ENCODE results near the gene CCDC178.
A peak's percentile ranks its signal among the peaks of the same experiment; 100 is the strongest.

CCDC178 gene

DNA sequence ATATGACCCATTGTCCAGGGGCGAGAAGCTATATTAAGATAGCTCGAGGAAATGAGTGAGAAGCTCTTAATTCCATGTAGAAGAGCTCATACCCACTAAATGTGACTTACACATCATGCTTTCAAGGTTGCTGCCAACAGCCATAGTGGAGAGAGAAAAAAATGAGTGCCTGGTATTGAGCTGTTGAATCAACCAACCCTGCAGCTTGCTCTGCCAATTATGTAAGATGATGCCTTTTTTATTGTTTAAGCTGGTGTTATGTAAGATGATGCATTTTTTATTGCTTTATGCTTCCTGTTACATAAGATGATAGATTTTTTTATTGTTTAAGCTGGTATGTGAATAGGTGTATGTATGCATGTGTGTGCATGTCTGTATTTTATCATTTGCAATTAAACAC lies 228.2 kb downstream of the CCDC178 start:
- TF ChIP-seq SPI1 (IDR thresholded peaks at IDR 0.05; ENCODE audit: borderline replicate concordance, low read depth) (no peak), POLR2AphosphoS5 (IDR thresholded peaks at IDR 0.05; ENCODE audit: low read depth) (no peak), GABPA (IDR thresholded peaks at IDR 0.05; ENCODE audit: low read depth) (no peak)
- TF ChIP-seq, protein P1, sequence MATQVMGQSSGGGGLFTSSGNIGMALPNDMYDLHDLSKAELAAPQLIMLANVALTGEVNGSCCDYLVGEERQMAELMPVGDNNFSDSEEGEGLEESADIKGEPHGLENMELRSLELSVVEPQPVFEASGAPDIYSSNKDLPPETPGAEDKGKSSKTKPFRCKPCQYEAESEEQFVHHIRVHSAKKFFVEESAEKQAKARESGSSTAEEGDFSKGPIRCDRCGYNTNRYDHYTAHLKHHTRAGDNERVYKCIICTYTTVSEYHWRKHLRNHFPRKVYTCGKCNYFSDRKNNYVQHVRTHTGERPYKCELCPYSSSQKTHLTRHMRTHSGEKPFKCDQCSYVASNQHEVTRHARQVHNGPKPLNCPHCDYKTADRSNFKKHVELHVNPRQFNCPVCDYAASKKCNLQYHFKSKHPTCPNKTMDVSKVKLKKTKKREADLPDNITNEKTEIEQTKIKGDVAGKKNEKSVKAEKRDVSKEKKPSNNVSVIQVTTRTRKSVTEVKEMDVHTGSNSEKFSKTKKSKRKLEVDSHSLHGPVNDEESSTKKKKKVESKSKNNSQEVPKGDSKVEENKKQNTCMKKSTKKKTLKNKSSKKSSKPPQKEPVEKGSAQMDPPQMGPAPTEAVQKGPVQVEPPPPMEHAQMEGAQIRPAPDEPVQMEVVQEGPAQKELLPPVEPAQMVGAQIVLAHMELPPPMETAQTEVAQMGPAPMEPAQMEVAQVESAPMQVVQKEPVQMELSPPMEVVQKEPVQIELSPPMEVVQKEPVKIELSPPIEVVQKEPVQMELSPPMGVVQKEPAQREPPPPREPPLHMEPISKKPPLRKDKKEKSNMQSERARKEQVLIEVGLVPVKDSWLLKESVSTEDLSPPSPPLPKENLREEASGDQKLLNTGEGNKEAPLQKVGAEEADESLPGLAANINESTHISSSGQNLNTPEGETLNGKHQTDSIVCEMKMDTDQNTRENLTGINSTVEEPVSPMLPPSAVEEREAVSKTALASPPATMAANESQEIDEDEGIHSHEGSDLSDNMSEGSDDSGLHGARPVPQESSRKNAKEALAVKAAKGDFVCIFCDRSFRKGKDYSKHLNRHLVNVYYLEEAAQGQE (IDR thresholded peaks at IDR 0.05; ENCODE audit: insufficient replicate concordance, low read depth), result no peak
- TF ChIP-seq, protein P2, sequence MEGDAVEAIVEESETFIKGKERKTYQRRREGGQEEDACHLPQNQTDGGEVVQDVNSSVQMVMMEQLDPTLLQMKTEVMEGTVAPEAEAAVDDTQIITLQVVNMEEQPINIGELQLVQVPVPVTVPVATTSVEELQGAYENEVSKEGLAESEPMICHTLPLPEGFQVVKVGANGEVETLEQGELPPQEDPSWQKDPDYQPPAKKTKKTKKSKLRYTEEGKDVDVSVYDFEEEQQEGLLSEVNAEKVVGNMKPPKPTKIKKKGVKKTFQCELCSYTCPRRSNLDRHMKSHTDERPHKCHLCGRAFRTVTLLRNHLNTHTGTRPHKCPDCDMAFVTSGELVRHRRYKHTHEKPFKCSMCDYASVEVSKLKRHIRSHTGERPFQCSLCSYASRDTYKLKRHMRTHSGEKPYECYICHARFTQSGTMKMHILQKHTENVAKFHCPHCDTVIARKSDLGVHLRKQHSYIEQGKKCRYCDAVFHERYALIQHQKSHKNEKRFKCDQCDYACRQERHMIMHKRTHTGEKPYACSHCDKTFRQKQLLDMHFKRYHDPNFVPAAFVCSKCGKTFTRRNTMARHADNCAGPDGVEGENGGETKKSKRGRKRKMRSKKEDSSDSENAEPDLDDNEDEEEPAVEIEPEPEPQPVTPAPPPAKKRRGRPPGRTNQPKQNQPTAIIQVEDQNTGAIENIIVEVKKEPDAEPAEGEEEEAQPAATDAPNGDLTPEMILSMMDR (IDR thresholded peaks at IDR 0.05; ENCODE audit: insufficient read depth, low read length), result no peak
- no peaks in the 10 kb centered on the region for H3K27me3 ChIP-seq (ENCODE audit: insufficient read depth, poor library complexity, severe bottlenecking)
- DNase-seq (ENCODE audit: low read depth in 1 of 2, low spot score in 1 of 2), result no peak
- no peak overlapping the region for H3K27ac ChIP-seq (replicated peaks)
- no peak overlapping the region for H3K4me3 ChIP-seq (replicated peaks; ENCODE audit: insufficient read depth, low read length)

DNA sequence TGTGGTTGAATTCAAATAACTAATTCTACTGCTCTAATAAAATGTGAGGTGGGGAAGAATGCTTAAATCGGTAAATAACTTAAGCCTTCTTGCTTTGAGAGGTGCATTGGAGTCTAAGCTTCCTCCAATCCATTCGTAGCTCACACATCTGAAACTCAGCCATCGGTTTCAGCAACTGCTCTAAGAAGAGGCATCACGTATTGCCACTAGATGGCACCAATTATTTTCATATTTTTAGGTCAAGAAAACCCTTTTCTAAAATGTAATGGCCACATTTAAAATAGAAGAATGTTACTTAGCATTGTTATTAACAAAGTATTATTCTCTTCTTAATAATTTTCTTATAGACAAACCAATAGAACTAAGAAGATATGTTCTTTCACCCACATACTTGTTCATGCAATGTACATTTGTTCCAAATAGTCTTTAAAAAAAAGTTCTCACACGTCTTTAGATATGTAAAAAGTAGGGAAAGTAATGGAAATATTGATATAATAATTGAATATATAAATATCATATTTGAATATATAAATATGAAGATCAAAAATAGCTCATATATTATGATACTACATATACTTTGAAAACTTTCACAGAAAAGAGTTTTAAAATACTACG lies 229.8 kb downstream of the CCDC178 start:
- TF ChIP-seq, protein P2 (IDR thresholded peaks at IDR 0.05; ENCODE audit: insufficient read depth, low read length), result peak; percentile 48
- TF ChIP-seq, protein P1 (IDR thresholded peaks at IDR 0.05; ENCODE audit: insufficient replicate concordance, low read depth), result no peak
- Histone ChIP-seq H3K27ac (replicated peaks) (no peak overlapping the region), H3K4me3 (replicated peaks; ENCODE audit: insufficient read depth, low read length) (no peak overlapping the region), H3K27me3 (ENCODE audit: insufficient read depth, poor library complexity, severe bottlenecking) (no peaks in the 10 kb centered on the region)
- peak in 1 of 2 experiments; percentile 13 for DNase-seq (ENCODE audit: low read depth in 1 of 2, low spot score in 1 of 2)

DNA sequence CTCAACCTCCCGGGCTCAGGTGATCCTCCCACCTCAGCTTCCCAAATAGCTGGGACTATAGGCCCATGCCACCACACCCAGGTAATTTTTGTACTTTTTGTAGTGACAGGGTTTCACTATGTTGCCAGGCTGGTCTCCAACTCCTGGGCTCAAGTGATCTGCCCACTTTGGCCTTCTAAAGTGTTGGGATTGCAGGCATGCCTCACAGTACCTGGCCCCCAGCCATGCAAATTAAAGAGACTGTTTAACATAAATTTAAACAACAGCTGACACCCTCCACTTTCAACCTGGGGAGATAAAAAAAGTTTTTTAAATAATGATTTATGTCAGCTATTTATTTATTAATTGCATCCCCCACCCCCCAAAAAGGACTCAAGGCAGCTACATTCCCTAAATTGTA lies 234.7 kb downstream of the CCDC178 start:
- no peaks in the 10 kb centered on the region for H3K27me3 ChIP-seq (ENCODE audit: insufficient read depth, poor library complexity, severe bottlenecking)
- H3K27ac ChIP-seq (replicated peaks), result no peak overlapping the region
- no peak for TF ChIP-seq SPI1 (IDR thresholded peaks at IDR 0.05; ENCODE audit: borderline replicate concordance, low read depth)
- TF ChIP-seq, protein P2 (IDR thresholded peaks at IDR 0.05; ENCODE audit: insufficient read depth, low read length), result no peak
- no peak overlapping the region for H3K4me3 ChIP-seq (replicated peaks; ENCODE audit: insufficient read depth, low read length)
- no peak for DNase-seq (ENCODE audit: low read depth in 1 of 2, low spot score in 1 of 2)

DNA sequence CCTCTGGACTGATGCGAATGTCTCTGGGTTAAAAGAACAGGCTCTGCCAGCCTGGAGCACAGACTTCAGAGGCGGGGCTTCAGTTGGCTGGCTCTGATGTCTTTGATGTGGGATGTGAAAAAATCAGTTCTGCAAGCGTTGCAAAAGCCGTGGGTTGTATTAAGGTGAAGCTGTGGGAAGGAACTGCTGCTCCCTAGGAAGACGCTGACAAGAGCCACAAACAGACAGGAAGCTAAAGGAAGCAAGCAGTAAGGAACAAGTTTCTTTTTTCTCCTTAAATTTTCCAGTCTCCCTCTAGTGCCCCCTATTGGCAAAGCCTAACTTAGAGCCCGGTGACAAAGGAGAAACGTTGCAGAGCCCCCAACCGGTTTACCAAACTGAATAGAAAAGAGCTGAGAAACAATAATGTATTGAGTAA lies 239.0 kb downstream of the CCDC178 start:
- Histone ChIP-seq H3K4me3 (replicated peaks; ENCODE audit: insufficient read depth, low read length) (no peak overlapping the region), H3K27me3 (ENCODE audit: insufficient read depth, poor library complexity, severe bottlenecking) (no peaks in the 10 kb centered on the region), H3K27ac (replicated peaks) (no peak overlapping the region)
- DNase-seq (ENCODE audit: low read depth in 1 of 2, low spot score in 1 of 2), result peak in 1 of 2 experiments; percentile 14
- no peak for TF ChIP-seq GABPA (IDR thresholded peaks at IDR 0.05; ENCODE audit: low read depth)
- TF ChIP-seq, protein P1 (IDR thresholded peaks at IDR 0.05; ENCODE audit: insufficient replicate concordance, low read depth), result no peak
- TF ChIP-seq SPI1 (IDR thresholded peaks at IDR 0.05; ENCODE audit: borderline replicate concordance, low read depth), result no peak
- no peak for TF ChIP-seq POLR2AphosphoS5 (IDR thresholded peaks at IDR 0.05; ENCODE audit: low read depth)
- TF ChIP-seq, protein P2 (IDR thresholded peaks at IDR 0.05; ENCODE audit: insufficient read depth, low read length), result no peak

All from HL-60 (cell line).